H1 (cell line): ENCODE measurements around the gene ZNRF2. TPM values are rescaled to one million over a fixed set of nuclear protein-coding genes. Genes with fewer than 3 reads are reported as not detected.

Source experiments
- CTCF ChIA-PET: fragments of 300-600 bp; sonication (Branson Sonifier 250); formaldehyde crosslinking; loops from one replicate; lab custom pipeline; 2021; ENCODE audit not compliant: partially characterized antibody; lab: Charles Lee
- POLR2A ChIA-PET: fragments of 300-600 bp; sonication (Branson Sonifier 250); formaldehyde crosslinking; loops from one replicate; lab custom pipeline; 2021; ENCODE audit warnings: inconsistent platforms; ENCODE audit not compliant: partially characterized antibody; lab: Charles Lee
- DNase-seq, 2 experiments: peaks; one replicate each; pipeline versions ENCODE4 v3.0.0 to v3.0.0-alpha.2; 2010 to 2022; ENCODE audit warnings: low spot score in 2 of 2, low read depth in 1 of 2, mixed read lengths in 1 of 2
- FAIRE-seq: peaks from 2 replicates; lab custom pipeline; 2011; peaks lifted over from hg19 to GRCh38; lab: Jason Lieb, UNC
- H2AFZ ChIP-seq: 2 replicates; pipeline ENCODE4 v1.8.1; 2012; ENCODE audit warnings: low read length, inconsistent platforms
- H2AK5ac ChIP-seq: 2 replicates; pipeline ENCODE4 v1.6.1; 2013; ENCODE audit warnings: low read depth, low read length
- H2BK120ac ChIP-seq: replicated peaks from 2 replicates; pipeline ENCODE3; 2013; ENCODE audit warnings: low read depth, low read length, inconsistent platforms
- H2BK12ac ChIP-seq: 2 replicates; pipeline ENCODE4 v1.6.1; 2013; ENCODE audit warnings: low read depth, low read length
- H2BK15ac ChIP-seq: 2 replicates; pipeline ENCODE4 v1.6.1; 2013; ENCODE audit warnings: low read length
- H2BK20ac ChIP-seq: 2 replicates; pipeline ENCODE4 v1.6.1; 2013; ENCODE audit warnings: low read length
- H2BK5ac ChIP-seq: 2 replicates; pipeline ENCODE4 v1.6.1; 2013; ENCODE audit warnings: low read depth, low read length
- H3K14ac ChIP-seq: 2 replicates; pipeline ENCODE4 v1.6.1; 2013; ENCODE audit warnings: inconsistent platforms; ENCODE audit not compliant: insufficient read length
- H3K18ac ChIP-seq: 2 replicates; pipeline ENCODE4 v1.6.1; 2013; ENCODE audit warnings: low read length; ENCODE audit errors: extremely low read depth
- H3K23ac ChIP-seq: 2 replicates; pipeline ENCODE4 v1.6.1; 2013; ENCODE audit warnings: inconsistent platforms; ENCODE audit not compliant: insufficient read length
- H3K23me2 ChIP-seq: 2 replicates; pipeline ENCODE4 v1.6.1; 2013; ENCODE audit warnings: low read depth, low read length
- H3K27ac ChIP-seq: 2 replicates; pipeline ENCODE4 v1.6.1; 2011; ENCODE audit warnings: low read depth, low read length, inconsistent platforms
- H3K27me3 ChIP-seq, 4 experiments: replicated peaks in 1 of 4; 1 replicate in 1 of 4; 2 replicates in 3 of 4; pipeline versions ENCODE4 v1.6.1 to v1.8.1; 2011 to 2013; ENCODE audit warnings: low read length in 3 of 4, mild to moderate bottlenecking in 3 of 4, inconsistent platforms in 2 of 4, mixed read lengths in 2 of 4, moderate library complexity in 1 of 4; ENCODE audit not compliant: control insufficient read depth in 3 of 4, insufficient read depth in 3 of 4; ENCODE audit errors: extremely low read depth in 1 of 4
- H3K36me3 ChIP-seq, 4 experiments: 2 replicates each; pipeline versions ENCODE4 v1.6.1 to v1.8.1; 2011 to 2013; ENCODE audit warnings: mild to moderate bottlenecking in 4 of 4, low read length in 3 of 4, moderate library complexity in 2 of 4, control low read depth in 1 of 4, inconsistent platforms in 1 of 4; ENCODE audit not compliant: insufficient read depth in 4 of 4, control insufficient read depth in 2 of 4
- H3K4ac ChIP-seq: replicated peaks from 2 replicates; pipeline ENCODE3; 2013; ENCODE audit warnings: low read length, low read depth, mixed read lengths, inconsistent platforms; ENCODE audit not compliant: insufficient read length
- H3K4me1 ChIP-seq, 4 experiments: replicated peaks in 1 of 4; 1 replicate in 1 of 4; 2 replicates in 3 of 4; pipeline versions ENCODE4 v1.6.1 to v1.8.1; 2011 to 2013; ENCODE audit warnings: low read length in 3 of 4, inconsistent platforms in 2 of 4, mixed read lengths in 1 of 4; ENCODE audit not compliant: insufficient read depth in 4 of 4, control insufficient read depth in 3 of 4
- H3K4me2 ChIP-seq, 2 experiments: 2 replicates each; pipeline versions ENCODE4 v1.6.1 to v1.8.1; 2011 to 2013; ENCODE audit warnings: low read depth in 2 of 2, low read length in 2 of 2, control low read depth in 1 of 2, inconsistent platforms in 1 of 2, mild to moderate bottlenecking in 1 of 2; ENCODE audit not compliant: insufficient read depth in 1 of 2
- H3K4me3 ChIP-seq, 4 experiments: fragments of 200-600, 300-600 bp in 1 of 4; sonication (generic), shearing (Covaris generic), sonication (Bioruptor Twin) in 1 of 4; 2 replicates each; pipeline versions ENCODE4 v1.5.1 to v1.8.1; 2011 to 2016; ENCODE audit warnings: low read length in 4 of 4, low read depth in 3 of 4, control low read depth in 2 of 4, inconsistent platforms in 2 of 4, mild to moderate bottlenecking in 2 of 4, mixed read lengths in 1 of 4, moderate library complexity in 1 of 4; ENCODE audit not compliant: insufficient read depth in 2 of 4; ENCODE audit errors: extremely low read depth in 1 of 4
- H3K56ac ChIP-seq: replicated peaks from 2 replicates; pipeline ENCODE3; 2013; ENCODE audit warnings: low read depth, mild to moderate bottlenecking, mixed read lengths, low read length, inconsistent platforms; ENCODE audit not compliant: insufficient read length
- H3K79me1 ChIP-seq: 2 replicates; pipeline ENCODE4 v1.6.1; 2013; ENCODE audit warnings: low read depth, low read length, control low read depth
- H3K79me2 ChIP-seq, 2 experiments: 2 replicates each; pipeline versions ENCODE4 v1.6.1 to v1.8.1; 2012 to 2013; ENCODE audit warnings: low read length in 2 of 2, mild to moderate bottlenecking in 2 of 2, inconsistent platforms in 1 of 2; ENCODE audit not compliant: insufficient read depth in 2 of 2, control insufficient read depth in 1 of 2
- H3K9ac ChIP-seq, 4 experiments: replicated peaks in 1 of 4; 1 replicate in 1 of 4; 2 replicates in 3 of 4; pipeline versions ENCODE4 v1.6.1 to v1.8.1; 2011 to 2013; ENCODE audit warnings: low read depth in 3 of 4, low read length in 3 of 4, control low read depth in 2 of 4, mild to moderate bottlenecking in 2 of 4, moderate library complexity in 2 of 4, inconsistent platforms in 1 of 4; ENCODE audit errors: extremely low read depth in 1 of 4
- H3K9me3 ChIP-seq, 2 experiments: 2 replicates each; pipeline versions ENCODE4 v1.6.1 to v1.8.1; 2012 to 2013; ENCODE audit warnings: mild to moderate bottlenecking in 2 of 2, moderate library complexity in 2 of 2, control low read depth in 1 of 2, inconsistent platforms in 1 of 2, low read depth in 1 of 2, low read length in 1 of 2, mixed read lengths in 1 of 2; ENCODE audit not compliant: insufficient read depth in 2 of 2
- H4K20me1 ChIP-seq, 2 experiments: replicated peaks in 1 of 2; 2 replicates each; pipeline versions ENCODE3 to v1.8.1; 2011 to 2013; ENCODE audit warnings: inconsistent platforms in 2 of 2, low read length in 2 of 2, mild to moderate bottlenecking in 1 of 2; ENCODE audit not compliant: insufficient read depth in 2 of 2, control insufficient read depth in 1 of 2
- H4K5ac ChIP-seq: 2 replicates; pipeline ENCODE4 v1.6.1; 2013; ENCODE audit warnings: low read length, low read depth, mixed read lengths, inconsistent platforms; ENCODE audit not compliant: insufficient read length
- H4K8ac ChIP-seq: 2 replicates; pipeline ENCODE4 v1.8.0; 2013; ENCODE audit warnings: mild to moderate bottlenecking, moderate library complexity, low read length, inconsistent platforms; ENCODE audit not compliant: insufficient read depth; ENCODE audit errors: extremely low read depth
- H4K91ac ChIP-seq: replicated peaks from 2 replicates; pipeline ENCODE3; 2013; ENCODE audit warnings: low read length, mixed read lengths, inconsistent platforms; ENCODE audit not compliant: insufficient read length
- BACH1 ChIP-seq: IDR thresholded peaks from 2 replicates; pipeline ENCODE4 v1.6.1; 2012; ENCODE audit warnings: low read length, improper control_type of control experiment
- EGR1 ChIP-seq: IDR thresholded peaks from 2 replicates; pipeline ENCODE4 v1.6.1; 2011; ENCODE audit warnings: low read depth, low read length, borderline replicate concordance
- GTF2F1 ChIP-seq: IDR thresholded peaks from 2 replicates; pipeline ENCODE4 v1.6.1; 2012; ENCODE audit warnings: low read depth, low read length, improper control_type of control experiment, borderline replicate concordance
- WGBS, 2 experiments: shearing (Covaris generic) in 1 of 2; methylation state at CpG; one replicate each; pipeline versions ENCODE4 v1.1.6 to v1.1.7; 2013 to 2015; ENCODE audit warnings: low lambda C conversion rate in 2 of 2, mixed read lengths in 2 of 2, inconsistent platforms in 1 of 2, low coverage in 1 of 2, missing lambda C conversion rate in 1 of 2; ENCODE audit not compliant: insufficient replicate concordance in 2 of 2, insufficient coverage in 1 of 2, insufficient read length in 1 of 2; ENCODE audit errors: extremely low coverage in 1 of 2, missing lambda C conversion rate in 1 of 2; 5-methylcytosine and 5-hydroxymethylcytosine counted together
- polyA plus RNA-seq, 7 experiments: library from polyadenylated mRNA; depleted of rRNA in 3 of 7; stranded (reverse) in 5 of 7; unstranded in 2 of 7; fragments of >200 nt in 5 of 7; fragments of 200-250 nt in 2 of 7; gene quantifications; 1 replicate in 5 of 7; 2 replicates in 1 of 7; 4 replicates in 1 of 7; pipeline versions ENCODE4 v1.2.1 to v1.2.3, GENCODE V29; 2011 to 2013; ENCODE audit warnings: missing spikeins in 2 of 7, mixed read lengths in 2 of 7
- total RNA-seq: library from RNA; stranded (reverse); fragmentation: NEBNext Ultra II Directional; extraction: Animal tissue kit (Norgen Biotek cat#: 25700); gene quantifications from 2 replicates; pipeline ENCODE4 v1.2.1, GENCODE V29; 2021

ZNRF2 gene
- total and polyA plus RNA-seq, 2 of the 8 experiments (the other 6 are each of a cell fraction or from before 2014, with no cell fraction given): 2.9 to 16.2 TPM

- Histone ChIP-seq H4K8ac (no peak overlapping the region), H2AK5ac (no peak overlapping the region), H3K9ac (no peak overlapping the region), H2AFZ (no peak overlapping the region), H3K79me1 (no peaks in the 10 kb centered on the region), H3K27me3 (no peaks in the 10 kb centered on the region), H3K18ac (no peak overlapping the region), H3K4ac (no peak overlapping the region), H3K14ac (no peak overlapping the region), H3K23ac (no peak overlapping the region), H3K4me3 (no peak overlapping the region), H3K36me3 (no peaks in the 10 kb centered on the region), H2BK5ac (no peak overlapping the region), H3K27ac (no peak overlapping the region), H4K20me1 (no peaks in the 10 kb centered on the region), H2BK12ac (no peak overlapping the region), H2BK120ac (no peak overlapping the region), H3K9me3 (no peaks in the 10 kb centered on the region), H3K79me2 (no peaks in the 10 kb centered on the region), H3K4me2 (no peak overlapping the region), H3K4me1 (peaks cover 0 to 8% (median 5%) of the 10 kb centered on the region in 4 experiments; a peak in 4 of 7 replicates), H3K56ac (no peak overlapping the region), H2BK15ac (no peak overlapping the region), H3K23me2 (no peaks in the 10 kb centered on the region; the same call in 1 of the 2 replicates), H4K91ac (no peak overlapping the region), H4K5ac (no peak overlapping the region), H2BK20ac (no peak overlapping the region)
- CTCF ChIA-PET: interaction anchor here (0.6 to 1.9 kb wide), 3 partner anchors 14 to 238 kb away, joined by 3 to 6 read pairs (median 4); no protein-coding TSS in a partner anchor
- POLR2A ChIA-PET: no interaction called here
- 84% methylated on average over 6 of the region's 6 CpGs; no CpG with 5 or more reads in 1 of the 2 experiments for WGBS, 2 experiments
- no peak for FAIRE-seq
- DNase-seq: no peak
- TF ChIP-seq GTF2F1: no peak
- no peak for TF ChIP-seq BACH1
- no peak for TF ChIP-seq EGR1
These were observed 107.4 kb downstream of the ZNRF2 start for GRCh38 chr7:30391806-30392205.
